GM18519 (cell line): ENCODE measurements around the gene OR2AE1.

ENCODE experiments used
- ATAC-seq: cut with Tn5 transposase; IDR thresholded peaks from one replicate; pipeline ENCODE4 v1.9.1; 2021; ENCODE audit warnings: mild to moderate bottlenecking, moderate library complexity; ENCODE audit not compliant: unreplicated experiment, low FRiP score

Gene OR2AE1

DNA sequence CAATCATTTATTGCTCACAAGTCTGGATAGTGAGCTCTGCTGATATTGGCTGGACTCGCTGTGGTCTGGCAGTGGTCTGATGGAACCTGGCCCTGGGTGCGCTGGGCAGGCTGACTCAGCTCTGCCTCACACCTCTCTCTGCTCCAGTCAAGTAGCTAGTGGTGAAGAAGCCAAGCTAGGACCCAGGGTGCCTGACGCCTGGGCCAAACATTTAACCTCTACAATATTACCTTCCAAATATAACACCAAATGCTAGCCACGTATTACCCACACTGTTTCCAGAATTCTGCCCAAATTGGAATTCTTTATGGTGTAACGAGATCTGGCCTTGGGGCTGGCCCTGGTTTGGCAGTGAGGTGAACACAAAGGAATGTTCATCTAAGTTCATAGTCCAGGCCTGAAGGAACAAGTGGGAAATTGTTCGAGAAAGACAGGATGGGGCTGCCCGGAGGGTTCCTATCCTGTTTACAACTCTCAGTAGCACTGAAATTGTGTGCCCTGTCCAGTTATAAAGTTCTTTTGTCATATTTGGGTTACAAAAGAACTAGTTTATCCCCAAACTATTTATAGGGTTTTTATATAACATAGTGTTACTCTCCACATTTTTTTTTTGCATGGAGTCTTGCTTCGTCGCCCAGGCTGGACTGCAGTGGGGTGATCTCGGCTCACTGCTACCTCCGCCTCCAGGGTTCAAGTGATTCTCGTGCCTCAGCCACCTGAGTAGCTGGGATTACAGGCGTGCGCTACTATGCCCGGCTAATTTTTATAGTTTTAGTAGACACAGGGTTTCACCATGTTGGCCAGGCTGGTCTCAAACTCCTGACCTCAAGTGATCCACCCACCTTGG is 16.3 kb downstream of the OR2AE1 start:
- no peak for ATAC-seq

DNA sequence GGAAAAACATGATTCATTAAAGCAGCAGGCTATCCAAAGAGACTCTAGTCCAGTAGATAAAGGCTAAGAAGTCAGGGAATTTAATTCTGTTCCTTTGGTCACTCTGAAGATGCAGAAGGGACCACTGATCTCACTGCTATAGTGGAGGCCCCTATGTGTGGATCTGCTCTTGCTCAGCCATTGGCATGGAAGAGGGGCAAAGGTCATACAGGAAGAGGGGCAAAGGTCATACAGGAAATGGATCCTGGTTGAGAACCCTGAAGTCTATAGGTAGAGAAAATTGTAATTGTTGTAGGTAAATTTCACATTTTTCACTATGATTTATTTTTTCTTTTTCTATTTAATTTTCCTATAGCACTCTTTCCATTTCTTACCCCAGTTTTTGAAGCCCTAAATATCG is 21.6 kb downstream of the OR2AE1 start:
- ATAC-seq, result no peak

DNA sequence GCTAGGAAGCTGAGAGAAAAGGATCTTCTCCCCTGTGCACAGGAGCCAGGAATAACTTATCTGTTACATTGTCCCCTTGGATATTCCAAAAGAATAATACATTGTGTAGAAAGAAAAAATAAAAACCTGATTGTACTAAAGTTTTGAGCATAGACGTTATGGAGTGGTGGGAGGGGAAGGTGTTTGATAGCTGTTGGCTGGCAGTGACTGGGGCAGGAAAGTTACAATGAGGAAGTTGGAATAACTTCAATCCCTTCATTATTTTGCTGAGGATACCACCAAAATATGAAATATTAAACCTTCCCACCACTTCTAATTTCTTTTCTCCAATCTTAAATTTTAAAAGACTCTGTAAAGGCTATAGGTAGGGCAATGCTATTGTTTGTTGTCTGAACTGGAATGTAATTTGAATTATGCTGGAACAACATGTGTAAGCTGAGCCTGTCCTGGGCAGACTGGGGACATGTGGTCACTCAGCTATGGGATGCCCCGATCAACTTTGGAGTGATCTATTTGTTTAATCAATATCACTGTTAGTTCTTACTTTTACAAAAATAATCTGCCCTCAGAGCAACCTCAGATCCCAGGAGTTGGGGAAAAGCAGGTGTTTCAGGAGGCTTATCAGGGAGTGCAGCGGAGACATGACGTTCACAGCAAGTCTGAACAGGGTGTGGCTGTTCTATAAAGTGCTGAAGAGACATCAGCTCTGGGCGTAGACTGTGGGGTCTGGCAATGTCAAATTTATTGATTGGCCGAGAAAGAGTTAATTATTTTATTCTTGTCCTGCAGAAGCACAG is 28.2 kb downstream of the OR2AE1 start:
- no peak for ATAC-seq

DNA sequence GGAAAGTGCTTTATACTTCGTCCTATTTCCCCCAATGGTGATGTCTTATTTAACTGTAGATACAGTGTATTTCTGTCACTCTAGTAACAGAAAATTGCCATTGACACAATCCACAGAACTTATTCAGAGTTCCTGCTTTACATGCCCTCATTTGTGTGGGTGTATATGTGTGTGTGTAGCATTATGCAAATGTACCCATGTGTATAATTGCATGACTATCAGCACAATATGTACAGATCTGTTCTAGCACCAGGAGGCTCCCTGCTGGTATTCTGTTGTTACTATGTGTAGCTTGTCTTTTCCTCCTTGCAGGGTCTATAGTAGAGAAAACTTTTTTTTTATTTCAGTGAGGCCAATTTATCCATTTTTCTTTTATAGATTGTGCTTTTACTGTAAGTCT is 32.5 kb downstream of the OR2AE1 start:
- no peak for ATAC-seq

DNA sequence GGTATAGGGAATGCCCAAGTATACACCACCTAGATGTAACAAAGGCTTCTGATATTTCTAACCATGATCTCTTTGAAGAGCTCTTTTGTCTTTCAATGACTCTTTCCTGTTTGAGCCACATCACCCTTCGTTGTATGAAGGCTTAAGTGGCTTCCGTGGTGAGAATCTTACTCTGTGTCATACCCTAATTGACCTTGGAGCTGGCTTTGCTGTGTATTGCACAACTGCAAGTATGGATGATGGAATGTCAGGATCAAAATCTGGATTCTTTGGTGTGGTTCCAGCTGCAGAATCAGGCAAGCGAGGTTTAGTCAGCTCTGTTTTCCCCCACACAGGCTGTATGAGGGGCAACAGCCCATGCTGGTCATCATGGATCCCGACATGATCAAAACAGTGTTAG is 33.0 kb downstream of the OR2AE1 start:
- no peak for ATAC-seq

DNA sequence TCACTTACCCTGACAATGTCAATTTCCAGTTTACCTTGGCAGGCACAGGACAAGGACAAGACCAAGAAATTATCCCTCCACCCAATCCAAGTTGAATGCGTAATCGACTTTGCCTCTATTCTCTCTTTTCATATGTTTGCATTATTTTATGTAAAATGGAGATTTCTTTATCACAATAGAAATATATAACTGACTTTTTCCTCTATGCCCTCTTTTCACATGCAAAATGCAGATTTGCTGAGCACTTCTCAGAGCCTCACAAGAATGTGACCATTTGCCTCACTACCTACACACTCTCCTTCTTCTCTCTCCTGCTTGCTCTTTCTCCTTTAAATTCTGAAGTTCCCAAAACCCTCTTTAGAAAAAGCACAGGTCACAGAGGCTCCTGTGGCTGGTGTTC is 33.9 kb downstream of the OR2AE1 start:
- ATAC-seq, result no peak

DNA sequence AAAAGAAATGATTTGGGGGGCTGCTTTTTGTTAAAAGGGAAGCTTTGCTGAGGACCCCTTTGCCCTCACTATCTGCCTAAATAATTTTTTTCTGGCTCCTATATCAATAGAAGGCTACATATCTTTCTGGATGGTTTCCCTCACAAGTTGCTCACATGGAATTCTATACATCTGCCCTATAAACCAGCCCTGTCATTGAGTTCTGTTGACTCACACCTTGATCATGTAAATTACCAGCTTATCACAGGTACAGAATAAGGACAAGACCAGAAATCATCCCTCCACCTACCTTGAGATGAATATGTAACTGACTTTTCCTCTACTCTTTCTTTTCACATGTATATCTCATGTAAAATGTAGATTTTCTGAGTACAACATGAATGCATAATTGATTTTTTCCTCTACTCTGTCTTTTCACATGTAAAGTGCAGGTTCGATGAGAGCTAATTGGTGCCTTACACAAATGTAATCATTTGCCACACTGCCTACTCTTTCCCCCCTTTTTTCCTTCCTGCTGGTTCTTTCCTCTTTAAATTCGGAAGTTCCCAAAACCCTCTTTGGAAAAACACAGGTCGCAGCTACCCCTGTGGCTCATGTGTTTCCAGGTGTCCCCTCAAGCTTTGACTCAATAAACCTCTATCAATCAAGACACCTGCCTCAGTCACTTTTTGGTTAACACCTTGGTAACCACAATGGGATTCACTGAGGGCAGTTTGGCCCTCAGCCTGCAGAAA is 36.5 kb downstream of the OR2AE1 start:
- ATAC-seq, result no peak

DNA sequence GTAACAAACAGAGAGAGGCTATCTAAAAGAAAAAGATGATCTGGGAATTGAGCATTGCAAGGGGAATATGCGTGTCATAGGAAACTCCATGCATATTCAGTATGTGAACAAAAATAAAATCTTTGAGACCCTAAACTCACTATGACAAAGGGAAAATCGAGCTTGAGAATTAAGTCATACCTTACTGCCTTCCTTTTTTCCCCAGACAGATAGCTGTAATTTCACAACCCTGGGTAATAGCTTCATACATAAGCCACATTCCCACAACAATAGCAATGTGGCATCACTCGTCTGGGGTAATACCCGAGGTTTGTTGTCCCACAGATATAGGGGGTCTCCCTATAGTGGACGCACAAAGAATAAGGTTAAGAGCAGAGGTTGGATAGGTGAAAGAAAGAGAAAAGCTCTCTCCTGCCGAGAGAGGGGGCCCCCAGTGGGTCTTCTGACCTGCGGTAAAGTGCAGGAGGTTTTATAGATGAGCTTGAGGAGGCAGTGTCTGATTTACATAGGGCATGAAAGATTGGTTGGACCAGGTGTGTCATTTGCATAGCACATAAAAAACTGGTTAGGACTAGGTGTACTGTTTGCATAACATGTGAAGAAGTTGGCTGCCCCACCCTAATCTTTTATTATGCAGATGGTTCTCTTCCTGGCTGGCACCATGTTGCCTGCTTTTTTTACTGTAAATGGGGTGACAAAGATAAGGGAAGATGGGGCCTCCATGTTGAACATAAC is 37.4 kb downstream of the OR2AE1 start:
- ATAC-seq, result no peak

DNA sequence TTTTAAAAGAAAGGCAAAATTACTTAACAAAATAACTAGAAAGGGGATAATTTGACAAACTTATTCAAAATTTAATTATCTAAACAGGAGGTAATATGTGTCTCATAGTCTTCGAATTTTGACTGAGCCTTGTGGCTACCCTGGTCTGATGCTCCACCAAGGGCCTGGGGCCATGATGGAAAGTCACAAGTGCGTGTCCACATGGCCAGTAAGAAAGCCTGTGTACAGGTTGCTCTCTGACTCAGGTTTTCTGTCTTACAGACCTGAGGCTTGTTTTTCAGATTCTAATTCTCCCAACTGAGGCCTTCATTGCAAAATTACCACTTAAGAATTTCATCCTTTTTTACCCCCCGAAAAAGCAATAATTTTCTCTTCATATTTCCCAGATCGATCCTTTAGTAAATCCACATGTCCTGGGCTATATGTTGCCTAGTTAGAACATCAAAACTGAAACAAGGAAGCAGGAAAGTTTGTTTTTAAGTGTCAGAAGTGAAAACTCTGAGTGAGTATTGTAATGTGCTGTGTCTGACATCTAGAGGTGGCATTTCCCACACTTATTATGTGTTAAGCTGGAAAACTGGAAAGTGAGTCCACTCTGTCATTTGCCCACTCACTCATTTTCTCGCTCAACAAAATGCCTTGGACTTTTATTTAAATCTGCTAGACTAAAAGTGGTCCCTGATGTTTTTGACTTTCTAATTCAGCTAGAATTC is 39.0 kb downstream of the OR2AE1 start:
- no peak for ATAC-seq

DNA sequence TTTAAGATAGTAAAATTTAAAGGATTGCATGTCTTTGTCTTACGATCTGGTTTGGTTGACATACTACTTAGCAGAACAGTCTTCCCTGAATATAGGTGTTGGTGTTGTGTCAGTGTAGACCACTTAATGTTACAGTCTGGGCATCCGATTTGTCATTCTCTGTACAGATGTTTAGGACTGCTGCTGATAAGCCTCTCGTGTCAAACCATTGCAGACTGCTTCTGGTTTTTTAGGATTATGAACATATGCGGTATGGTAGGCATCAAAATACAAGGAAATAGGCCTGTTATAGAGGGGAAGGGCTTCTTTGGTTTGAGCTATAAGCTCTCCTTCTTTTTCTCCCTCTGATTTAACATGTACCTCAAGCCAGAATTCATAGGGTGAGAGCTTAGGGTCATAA is 41.6 kb downstream of the OR2AE1 start:
- no peak for ATAC-seq

DNA sequence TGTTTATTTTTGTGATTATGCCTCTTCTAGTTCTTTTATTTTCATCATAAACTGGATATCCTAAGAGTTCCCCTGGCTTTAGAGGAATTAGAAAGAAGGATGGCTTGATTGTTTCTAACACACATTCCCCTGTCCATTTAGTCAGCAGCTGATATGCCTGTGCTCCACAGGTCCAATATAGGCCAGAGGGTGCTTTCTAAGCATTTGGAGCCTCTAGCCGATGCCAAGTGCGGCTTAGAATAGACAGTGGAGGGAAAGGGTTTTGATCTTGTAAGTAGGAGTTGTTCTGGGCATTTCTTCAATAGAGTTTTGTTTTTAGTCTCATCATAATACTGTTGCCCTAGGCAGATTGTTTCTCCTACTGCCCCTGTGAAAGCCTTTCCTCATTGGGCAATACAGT is 42.5 kb downstream of the OR2AE1 start:
- no peak for ATAC-seq

DNA sequence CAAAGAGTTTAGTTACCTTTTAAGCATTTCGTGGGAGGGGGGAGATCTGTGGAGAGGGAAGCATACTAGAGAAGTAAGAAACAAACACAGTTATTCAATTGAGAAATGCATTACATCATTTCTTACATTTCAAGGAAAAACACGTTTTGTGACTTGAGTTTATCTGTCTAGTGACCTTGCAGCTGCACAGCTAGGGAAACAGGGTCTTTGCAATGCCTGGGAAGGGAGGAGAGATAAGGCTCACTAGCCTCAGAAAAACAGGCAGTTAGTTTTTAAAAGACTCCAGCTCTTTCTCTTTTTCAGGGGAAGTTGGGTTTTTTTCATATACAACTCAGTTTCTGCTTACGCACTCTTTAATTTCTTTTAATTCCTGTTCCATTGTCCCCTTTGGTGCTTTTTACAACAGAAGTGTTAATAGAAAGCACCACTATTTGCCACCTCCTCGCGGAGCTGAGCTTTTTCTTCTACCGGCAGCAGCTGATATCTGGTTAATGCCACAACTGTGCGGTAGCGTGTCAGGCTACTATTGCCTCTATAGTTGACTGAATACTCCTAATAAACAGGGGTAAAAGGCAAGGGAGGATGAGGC is 43.5 kb downstream of the OR2AE1 start:
- no peak for ATAC-seq

DNA sequence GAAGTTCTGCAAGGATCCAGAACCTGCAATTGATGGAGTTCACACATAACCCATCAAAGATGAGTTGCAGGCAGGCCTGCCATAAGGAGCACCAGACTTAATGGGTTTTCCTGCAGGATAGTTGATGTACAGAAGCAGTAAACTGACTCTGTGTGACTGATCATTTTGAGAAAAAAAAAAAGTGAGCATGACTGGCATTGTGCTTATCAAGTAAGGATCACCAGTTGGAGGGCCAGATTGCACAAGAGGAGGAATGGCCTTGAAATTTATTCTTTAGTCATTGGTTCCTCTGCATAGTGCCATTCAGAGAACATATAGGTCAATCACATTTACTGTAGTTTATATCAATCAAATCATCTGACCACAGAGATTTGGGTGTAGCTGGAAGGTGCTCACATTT is 45.2 kb downstream of the OR2AE1 start:
- ATAC-seq, result no peak

DNA sequence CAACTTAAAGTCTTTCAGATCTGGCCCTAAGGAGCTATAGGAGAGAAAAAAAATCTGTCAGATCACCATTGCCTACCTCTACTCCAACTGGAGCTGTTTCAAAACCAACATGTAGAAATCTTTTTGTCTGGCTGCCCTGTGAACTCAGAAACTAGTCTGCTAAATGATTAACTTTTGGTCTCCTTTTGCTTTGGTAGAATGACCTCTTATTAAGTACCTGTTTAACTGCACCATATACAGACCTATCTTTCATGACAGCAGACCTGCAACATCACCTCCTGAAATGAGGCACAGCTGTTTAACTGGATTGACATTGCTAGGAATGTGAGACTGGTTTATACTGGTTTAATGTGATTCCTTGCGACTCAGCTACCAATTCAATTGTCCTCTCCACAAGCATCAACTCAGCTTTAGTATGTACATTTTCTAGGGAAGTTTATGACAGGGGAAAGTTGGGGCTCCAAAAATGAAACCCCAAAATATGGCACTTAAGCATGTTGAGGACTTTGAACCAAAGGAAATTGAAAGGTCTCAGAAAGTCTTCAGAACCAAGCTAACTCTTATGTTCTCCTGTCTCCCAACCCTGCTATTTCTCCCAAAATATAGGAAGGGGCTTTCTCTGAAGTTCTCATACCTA is 47.2 kb downstream of the OR2AE1 start:
- no peak for ATAC-seq

DNA sequence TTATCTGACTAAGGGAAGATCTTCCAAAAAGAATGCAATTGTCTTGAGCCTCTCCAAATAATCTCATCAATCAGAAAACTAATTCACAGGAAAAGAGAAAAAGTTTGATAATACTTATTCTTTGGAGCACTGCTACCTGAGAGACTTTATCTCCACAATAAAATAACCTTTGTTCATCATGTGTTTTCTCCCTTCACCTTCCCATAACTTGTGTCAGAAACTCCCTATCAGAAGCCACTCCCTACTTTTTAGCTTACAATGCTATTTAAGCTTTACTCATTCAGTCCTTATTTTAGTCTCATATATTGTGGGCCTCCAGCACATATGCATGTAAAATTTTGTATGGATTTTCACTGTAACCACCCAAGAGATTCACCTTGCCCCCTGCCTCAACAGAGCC is 48.0 kb downstream of the OR2AE1 start:
- ATAC-seq, result no peak

DNA sequence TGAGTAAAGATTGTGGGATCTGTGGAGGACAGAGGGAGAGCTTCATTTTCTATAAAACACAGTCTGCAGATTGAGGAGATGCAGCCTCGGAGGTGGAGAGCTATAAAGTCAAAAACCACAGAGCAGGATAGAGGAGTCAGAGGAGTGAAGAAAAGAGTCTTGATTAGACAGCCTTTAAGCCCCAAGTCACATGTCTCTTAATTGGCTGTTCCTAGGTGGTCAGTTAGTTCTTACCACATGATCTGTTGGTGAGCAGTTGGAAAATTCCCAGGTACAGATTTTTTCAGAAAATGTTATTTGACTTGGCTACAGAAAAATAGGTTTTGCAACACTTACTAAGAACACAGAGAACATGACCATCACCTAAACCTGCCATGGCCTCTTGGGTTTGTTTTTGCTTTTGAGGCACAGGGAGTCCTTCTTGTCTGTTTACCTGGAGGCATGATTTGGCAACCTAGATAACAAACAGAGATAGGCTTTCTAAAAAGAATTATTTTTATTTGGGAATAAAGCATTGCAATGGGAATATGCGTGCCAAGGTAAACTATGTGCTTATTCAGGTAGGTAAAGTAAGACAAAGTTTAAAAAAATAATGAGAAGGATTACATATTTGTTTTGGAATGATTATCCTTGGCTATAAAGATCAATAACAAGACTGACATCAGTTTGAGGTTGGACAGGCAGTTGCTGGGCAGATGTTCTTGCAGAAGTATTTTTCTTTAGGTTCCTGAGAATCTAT is 49.6 kb downstream of the OR2AE1 start:
- ATAC-seq, result no peak
